ENCODE data around the gene TCAIM.

Gene TCAIM, protein sequence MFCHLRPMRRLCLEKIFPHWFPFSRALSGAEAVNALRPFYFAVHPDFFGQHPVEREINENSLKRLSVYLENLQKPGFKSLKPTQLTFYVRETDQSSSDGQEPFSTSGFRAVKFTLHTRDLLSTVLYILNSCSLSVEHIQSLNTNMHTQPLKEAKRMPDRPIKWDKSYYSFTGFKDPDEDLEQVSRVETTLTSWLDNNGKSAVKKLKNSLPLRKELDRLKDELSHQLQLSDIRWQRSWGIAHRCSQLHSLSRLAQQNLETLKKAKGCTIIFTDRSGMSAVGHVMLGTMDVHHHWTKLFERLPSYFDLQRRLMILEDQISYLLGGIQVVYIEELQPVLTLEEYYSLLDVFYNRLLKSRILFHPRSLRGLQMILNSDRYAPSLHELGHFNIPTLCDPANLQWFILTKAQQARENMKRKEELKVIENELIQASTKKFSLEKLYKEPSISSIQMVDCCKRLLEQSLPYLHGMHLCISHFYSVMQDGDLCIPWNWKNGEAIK

DNA sequence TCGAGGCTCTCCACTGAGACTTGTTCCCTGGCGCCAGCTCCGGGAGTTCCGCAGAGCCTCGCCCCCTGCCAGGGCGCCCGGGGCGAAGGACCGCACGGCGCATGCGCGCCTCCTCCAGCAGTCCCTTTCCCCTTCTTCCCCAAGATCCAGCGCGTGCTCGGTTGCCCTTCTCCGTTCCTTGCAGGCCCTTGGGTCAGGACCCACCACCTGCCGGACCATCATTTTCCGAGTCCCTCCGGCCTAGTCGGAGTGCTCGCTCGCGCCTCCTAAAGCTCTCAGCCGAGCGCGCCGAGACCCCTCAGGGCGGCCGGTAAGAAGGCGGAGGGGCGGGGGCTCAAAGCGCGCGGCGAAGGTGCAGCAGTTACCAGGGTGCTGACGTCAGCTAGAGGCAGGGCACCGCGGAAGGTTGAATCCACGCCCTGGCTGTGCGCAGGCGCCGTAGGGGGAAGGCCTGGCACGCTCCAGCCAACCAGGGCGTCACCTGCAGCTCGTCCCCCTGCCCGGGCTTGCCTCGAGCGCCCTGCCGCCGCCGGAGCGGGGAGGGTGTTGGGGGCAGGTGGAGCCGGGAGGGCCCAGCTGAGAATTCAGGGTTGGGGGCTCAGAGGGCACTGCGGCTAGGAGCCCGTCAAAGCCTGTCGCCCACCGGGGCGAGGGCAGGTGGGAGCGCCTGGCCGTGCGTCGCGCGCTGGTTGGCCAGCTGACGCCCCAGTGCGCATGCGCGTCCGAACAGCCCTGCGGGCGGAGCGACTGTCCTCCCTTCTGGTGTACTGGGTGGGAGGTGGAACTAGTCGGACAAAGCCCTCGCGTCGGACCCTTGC lies at the start of gene TCAIM:
Gene TCAIM, plus strand, starts transcription at position 757 of the 818 bp plus-strand sequence. CDS start 16,017 bp downstream, outside the sequence.
- DNase-seq = peak; percentile 89 to 99 (median 94)
- intact Hi-C loops (cut with DNase I) = loop anchor here (10.0 kb wide), 1 partner anchor 527 kb away; the partner anchor contains the start of gene TMEM42

DNA sequence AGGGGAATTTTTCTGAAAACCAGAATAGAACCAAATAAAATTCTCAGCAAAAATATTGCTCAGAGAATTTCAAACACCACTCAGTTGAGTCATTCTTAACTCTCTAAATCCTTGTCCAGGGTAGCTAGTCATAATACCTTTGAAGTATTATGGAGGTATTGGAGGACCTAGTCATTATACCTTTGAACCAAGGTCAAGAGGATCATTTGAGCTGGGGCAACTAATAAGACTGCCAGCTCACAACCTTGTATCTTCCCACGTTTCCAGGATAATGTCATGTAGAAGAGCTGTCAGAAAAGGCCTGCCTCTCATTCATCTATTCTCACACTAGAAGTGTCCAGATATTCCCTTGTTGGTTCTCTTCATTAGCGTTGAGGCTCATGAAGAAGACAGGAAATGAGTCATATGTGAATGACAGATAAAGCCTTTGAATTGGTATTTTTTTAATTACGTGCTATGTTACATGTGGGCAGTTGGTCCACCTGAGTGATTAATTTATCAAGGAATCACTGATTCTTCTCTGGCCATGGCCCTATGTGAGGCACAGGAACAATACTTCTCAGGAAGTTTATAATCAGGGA lies 48.6 kb upstream of the TCAIM start:
- DNase-seq = no peak
- intact Hi-C loops (cut with DNase I) = no loop called here

DNA sequence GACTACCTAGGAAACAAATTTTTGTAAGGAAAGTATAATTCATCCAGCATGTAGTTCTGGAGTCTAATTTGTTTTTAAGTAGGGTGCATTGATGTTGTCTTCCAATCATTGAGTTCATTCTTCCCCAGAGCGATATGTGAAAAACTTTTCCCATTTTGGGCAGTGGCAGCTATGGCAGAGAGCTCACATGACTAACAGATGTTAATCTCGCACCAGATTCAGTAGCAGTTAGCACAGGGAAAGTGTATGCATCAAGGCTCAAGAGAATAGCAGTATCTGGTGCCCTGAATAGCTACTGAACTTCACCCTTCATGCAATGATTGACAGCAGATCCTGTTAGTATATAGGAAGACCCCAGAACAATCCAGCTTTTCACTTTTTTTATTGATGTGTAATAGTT lies 46.3 kb upstream of the TCAIM start:
- intact Hi-C loops (cut with DNase I) = no loop called here
- no peak for DNase-seq

DNA sequence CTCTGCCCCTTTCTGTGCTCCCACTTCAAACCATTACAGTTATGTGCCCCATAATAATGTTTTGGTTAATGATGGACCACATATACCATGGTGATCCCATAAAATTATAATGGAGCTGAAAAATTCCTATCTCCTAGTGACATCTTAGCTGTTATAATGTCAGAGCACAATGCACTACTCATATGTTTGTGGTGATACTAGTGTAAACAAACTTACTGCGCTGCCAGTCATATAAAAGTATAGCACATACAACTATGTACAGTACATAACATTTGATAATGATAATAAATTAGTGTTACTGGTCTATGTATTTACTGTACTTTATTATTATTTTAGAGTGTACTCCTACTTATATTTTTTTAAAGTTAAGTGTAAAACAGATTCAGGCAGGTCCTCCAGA lies 45.6 kb upstream of the TCAIM start:
- DNase-seq = no peak

DNA sequence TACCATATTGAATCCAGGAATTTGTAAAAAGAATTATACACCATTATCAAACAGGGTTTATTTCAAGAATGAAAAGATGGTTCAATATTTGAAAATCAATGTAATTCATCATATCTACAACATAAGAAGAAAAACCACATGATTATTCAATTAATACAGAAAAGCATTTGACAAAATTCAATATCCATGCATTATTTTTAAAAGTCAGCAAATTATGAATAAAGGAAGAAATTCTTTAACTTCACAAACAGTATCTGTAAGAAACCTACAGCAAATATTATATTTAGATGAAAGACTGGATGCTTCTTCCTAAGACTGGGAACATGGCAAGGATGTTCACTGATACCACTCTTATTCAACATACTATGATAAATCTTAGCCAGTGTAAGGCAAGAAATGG lies 41.3 kb upstream of the TCAIM start:
- intact Hi-C loops (cut with DNase I) = no loop called here
- DNase-seq = no peak

More for the DNA sequence above, 45.6 kb upstream of the TCAIM start:
- intact Hi-C loops (cut with DNase I) = no loop called here

DNA sequence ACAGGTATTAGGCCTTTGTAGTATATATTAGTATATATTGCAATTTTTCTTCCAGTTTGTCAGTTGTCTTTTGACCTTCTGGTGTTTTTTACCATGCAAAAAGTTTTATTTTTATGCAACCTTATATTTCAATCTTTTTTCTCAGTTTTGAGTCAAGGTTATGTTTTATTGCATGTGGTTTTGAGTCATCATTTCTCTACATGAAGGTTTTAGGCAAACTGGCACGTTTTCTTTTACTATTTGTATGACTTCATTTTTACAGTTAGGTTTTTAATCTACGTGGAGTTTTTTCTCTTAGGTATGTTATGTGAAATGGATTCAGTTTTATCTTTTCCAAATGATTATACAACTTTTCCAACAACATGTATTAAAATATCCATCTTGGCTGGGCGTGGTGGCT lies 36.8 kb upstream of the TCAIM start:
- intact Hi-C loops (cut with DNase I) = no loop called here
- DNase-seq = no peak

DNA sequence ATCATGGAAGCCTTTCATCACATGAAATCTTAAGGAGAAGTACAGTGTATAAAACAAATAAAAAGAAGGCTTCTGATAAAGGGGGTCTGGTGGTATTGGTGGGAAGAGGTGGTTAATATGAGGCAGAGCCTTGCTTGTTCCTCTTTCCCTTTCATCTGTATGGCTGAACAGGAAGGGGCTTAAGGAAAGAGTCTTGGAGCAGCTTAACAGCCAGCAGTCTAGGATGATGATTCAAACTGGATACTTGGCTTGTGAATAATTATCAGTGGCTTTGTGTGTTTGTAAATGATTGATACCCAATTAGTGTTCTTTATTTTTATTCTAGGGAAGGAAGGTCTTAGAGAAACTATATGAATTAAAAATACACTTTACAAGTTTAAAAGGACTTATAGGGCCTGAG lies 29.1 kb upstream of the TCAIM start:
- intact Hi-C loops (cut with DNase I) = no loop called here
- no peak for DNase-seq

DNA sequence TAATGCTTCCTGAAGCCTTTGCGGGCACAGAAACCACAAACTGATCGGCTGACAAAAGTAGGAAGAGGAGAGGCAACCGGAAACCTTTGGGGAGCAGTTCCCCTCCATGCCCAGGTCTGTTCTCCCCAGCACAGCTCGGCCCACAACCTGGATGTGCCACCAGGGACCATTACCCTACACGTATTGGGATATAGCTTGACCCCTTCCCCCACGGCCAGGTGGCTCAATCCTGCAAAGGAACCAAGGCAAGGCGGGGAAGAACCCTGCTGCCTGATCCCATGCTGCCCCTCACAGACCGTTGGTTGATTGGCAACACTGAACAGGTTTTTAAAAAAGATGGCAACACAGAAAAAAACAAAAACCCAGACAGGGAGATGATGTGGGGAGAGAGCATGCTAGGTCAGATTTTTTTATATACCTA lies 19.7 kb upstream of the TCAIM start:
- intact Hi-C loops (cut with DNase I) = no loop called here
- peak in 2 of 10 donors; percentile 67 to 70 for DNase-seq

DNA sequence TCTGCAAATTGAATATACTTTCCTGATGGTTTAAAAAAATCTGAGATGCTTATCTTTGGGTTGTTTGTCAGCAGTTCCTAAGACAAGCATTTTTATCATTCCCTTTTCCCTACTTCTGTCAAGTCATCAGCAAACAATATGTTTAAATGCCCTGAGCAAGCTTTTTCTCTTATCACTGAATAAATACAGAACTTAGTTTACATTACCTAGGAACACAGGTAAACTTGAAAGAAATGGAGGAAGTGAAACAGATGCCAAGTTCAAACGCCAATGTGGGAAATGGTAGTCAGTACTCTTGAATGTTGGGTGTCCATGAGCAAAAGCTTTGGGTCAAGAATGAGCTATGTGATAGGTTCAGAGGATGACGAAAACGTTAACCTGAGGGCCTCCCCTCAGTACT lies 17.2 kb upstream of the TCAIM start:
- no peak for DNase-seq
- intact Hi-C loops (cut with DNase I) = loop anchor here (10.0 kb wide), 2 partner anchors 153 to 443 kb away; partner anchors contain the start of genes KIAA1143, KIF15 and ZNF445

DNA sequence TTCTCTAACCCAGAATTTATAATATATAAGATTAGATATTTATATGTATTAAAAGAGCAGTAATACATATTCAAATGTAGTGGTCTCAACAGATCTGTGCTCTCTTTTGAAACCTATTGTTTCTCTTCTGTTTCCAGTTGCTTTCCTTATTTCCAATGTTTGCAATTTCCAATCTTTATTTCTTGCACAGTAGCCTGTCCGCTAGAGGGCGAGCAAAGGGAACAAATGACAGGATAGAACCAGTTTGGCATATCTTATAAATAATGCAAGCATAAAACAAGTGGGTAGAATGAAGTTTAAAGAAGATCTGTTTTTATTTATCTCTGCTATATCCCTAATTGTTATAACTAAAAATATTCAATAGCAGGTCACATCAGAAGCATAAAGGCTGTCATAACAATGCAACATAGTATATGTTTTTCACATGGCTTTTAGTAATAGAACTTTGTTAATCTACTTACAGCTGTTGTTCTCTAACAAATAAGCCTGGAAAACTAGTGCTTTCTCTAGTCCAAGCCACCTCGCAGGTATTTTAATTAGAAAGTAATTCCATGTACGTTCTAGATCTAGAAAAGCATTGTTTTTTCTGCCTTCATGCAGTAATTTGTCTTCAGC lies 15.1 kb upstream of the TCAIM start:
- peak in 6 of 10 donors; percentile 53 to 88 (median 66) for DNase-seq
- intact Hi-C loops (cut with DNase I) = loop anchor here (10.0 kb wide), 2 partner anchors 151 to 441 kb away; partner anchors contain the start of genes KIAA1143, KIF15 and ZNF445

DNA sequence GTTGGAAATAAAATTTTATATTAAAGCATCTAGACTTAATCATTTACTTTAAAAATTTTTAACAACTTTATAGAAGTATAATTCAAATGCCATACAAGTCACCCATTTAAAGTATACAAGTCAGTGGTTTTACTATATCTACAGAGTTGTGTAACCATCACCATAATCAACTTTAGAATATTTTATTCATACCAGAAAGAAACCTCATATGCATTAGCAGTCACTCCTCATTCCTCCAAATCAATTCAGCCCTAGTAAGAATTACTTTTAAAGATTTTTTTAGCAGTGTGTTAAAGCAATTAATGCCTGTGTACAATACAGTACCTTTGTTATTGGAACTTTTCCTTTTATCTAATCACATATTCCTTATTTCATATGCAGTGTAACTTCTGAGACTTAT lies 14.0 kb upstream of the TCAIM start:
- DNase-seq = no peak
- intact Hi-C loops (cut with DNase I) = loop anchor here (10.0 kb wide), 2 partner anchors 150 to 440 kb away; partner anchors contain the start of genes KIAA1143, KIF15 and ZNF445

DNA sequence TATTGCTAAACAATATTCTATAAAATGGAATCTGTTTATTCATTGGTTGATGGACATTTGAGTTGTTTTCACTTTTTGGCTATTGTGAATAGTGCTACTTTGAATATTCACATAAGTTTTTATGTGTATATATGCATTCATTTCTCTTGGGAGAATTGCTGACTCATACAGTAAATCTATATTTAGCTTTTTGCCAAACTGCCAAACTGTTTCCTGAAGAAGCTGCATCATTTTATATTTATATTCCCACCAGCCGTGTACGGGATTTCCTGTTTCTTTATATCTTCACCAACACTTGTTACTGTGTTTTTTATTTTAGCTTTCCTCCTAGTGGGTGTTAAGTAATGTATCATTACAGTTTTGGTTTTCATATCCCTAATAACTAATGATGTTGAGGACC lies 12.5 kb upstream of the TCAIM start:
- intact Hi-C loops (cut with DNase I) = loop anchor here (10.0 kb wide), 2 partner anchors 149 to 439 kb away; partner anchors contain the start of genes KIAA1143, KIF15 and ZNF445
- DNase-seq = no peak

DNA sequence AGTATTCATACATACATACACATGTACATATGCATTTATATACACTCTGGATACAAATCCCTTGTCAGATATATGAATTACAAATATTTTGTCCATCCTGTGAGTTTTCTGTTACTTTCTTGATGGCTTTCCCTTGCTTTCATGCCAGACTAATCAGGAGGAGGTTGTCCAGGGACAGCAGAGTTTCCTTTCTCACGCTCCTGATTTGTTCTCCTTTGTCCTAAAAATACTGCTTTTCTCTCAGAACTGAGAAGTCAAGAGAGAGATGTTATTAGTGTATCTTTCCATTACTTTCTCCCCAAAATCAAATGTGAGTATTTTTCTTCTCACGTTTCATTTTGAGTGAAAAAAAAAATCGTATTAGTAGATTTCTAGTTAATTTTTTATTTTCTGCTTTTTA lies 12.1 kb upstream of the TCAIM start:
- DNase-seq = no peak
- intact Hi-C loops (cut with DNase I) = loop anchor here (10.0 kb wide), 2 partner anchors 148 to 438 kb away; partner anchors contain the start of genes KIAA1143, KIF15 and ZNF445

DNA sequence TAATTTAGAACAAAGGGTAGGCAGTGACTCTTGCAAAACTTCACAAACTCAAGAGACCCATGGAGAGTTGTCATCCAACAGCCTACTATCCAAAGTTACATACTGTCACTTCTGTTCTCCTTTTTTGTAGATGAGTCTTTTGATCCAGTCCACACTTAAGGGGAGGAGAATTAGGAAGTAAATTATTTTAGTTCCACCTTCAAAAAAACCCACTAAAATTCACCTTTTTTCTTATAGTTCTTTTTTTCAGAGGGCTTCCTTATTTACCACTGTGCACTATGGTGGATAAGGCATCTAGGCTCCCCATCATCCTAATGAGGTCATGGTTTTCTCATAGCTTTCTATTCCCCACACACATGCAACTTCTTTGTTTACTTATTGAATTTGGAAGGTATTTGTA lies 8.6 kb upstream of the TCAIM start:
- no peak for DNase-seq
- intact Hi-C loops (cut with DNase I) = loop anchor here (10.0 kb wide), 3 partner anchors 145 to 535 kb away; partner anchors contain the start of genes KIAA1143, KIF15, TMEM42 and ZNF445

DNA sequence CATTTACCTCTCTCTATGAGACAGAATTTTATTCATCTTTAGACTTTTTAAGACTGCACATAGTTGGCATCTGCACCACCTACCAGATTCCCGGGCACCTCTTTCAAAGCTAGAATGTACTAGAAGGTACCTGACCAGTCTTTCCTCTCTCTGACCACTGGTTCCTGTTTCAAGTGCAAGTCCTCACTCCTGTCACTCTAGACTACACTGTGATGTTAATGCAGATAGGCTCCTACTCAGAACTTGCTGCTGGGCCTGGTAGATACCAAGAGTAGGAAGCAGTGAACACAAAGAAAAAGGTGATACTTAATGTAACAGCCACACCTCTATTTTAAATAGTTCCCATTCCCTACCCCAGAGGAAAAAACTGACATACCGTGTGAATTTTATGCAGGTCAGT lies 8.1 kb upstream of the TCAIM start:
- intact Hi-C loops (cut with DNase I) = loop anchor here (10.0 kb wide), 1 partner anchor 534 kb away; the partner anchor contains the start of gene TMEM42
- DNase-seq = no peak

DNA sequence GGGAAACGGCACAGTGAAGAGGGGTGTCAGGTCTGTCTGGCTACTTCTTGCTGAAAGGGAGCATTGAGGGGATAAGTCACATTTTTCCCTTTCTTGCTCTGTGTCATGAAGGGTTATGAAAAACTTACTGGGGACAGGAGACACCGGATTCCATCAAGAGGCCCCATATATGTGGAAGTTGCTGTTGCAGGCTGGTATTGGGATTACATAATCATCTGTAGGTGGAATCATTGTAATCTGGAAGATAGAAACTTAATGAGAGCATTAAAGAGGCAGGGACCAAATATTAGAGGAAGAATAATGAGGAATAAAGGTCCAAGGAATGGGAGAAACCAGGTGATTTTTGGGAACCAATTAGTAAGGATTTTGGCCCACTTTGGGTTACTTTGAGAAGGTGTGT lies 4.2 kb upstream of the TCAIM start:
- no peak for DNase-seq
- intact Hi-C loops (cut with DNase I) = loop anchor here (10.0 kb wide), 1 partner anchor 530 kb away; the partner anchor contains the start of gene TMEM42

DNA sequence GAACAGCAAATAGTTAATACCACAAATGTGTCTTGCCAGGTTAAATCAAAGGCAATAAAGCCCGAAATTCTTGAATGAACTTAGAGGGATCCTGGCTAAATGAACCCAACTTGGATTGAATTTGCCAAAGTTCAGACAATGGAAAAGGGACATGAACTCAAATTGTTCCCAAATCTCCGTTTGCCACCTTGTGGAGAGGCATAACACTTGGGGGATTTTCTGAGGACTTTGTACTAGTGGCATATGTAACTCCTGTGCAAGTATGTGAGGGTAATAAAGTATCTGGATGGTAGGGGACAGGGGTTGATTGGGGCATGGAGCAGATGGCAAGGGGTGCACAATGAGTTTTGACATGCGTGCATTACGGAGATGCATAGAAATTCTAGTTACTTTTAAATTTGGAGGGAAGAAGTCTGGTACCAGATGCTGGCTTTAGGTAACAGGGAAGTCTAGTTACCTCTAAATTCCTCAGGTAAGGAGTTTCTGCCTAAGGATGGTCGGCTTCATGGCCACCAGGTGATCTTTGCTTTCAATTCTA lies 1.2 kb upstream of the TCAIM start:
- intact Hi-C loops (cut with DNase I) = loop anchor here (10.0 kb wide), 1 partner anchor 527 kb away; the partner anchor contains the start of gene TMEM42
- DNase-seq = no peak

DNA sequence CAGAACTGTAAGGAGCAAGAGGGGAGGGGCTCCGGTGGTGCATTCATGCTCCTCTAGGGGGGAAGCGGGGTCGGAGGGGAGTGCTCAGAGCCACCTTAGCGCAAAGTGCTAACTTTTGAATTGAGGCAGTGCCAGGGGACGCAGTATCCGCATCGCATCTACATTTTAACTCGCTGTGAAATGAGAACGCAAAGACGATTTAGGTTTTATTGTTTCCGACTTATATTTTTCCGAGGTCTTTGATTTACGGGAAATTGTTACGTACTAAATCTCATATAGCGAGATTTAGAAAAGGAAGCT lies 212 bp downstream of the TCAIM start:
- intact Hi-C loops (cut with DNase I) = loop anchor here (10.0 kb wide), 1 partner anchor 526 kb away; the partner anchor contains the start of gene TMEM42
- no peak for DNase-seq

Data from posterior cingulate gyrus (tissue), 11 donors.